Parathyroid adenoma (tissue), 2 donors: Measurements from ENCODE around the gene TFPT.

Experiments
- H2AFZ ChIP-seq: fragments of 300-600 bp; sonication (generic); one replicate; pipeline ENCODE4 v1.7.0; 2017; ENCODE audit warnings: antibody characterized with exemption, mild to moderate bottlenecking
- H3K27ac ChIP-seq: fragments of 300-600 bp; sonication (generic); one replicate; pipeline ENCODE4 v1.7.0; 2017
- H3K27me3 ChIP-seq: fragments of 300-600 bp; sonication (generic); one replicate; pipeline ENCODE4 v1.7.0; 2017; ENCODE audit warnings: low read length; ENCODE audit not compliant: control insufficient read depth, insufficient read depth
- H3K36me3 ChIP-seq: fragments of 300-600 bp; sonication (generic); one replicate; pipeline ENCODE4 v1.7.0; 2017; ENCODE audit warnings: low read length; ENCODE audit not compliant: control insufficient read depth, insufficient read depth
- H3K4me1 ChIP-seq: fragments of 300-600 bp; sonication (generic); one replicate; pipeline ENCODE4 v1.7.0; 2017; ENCODE audit warnings: control low read depth
- H3K4me2 ChIP-seq: fragments of 300-600 bp; sonication (generic); one replicate; pipeline ENCODE4 v1.7.0; 2017; ENCODE audit warnings: low read length
- H3K4me3 ChIP-seq: fragments of 300-600 bp; sonication (generic); one replicate; pipeline ENCODE4 v1.7.0; 2017; ENCODE audit warnings: low read depth, low read length
- H3K79me2 ChIP-seq: fragments of 300-600 bp; sonication (generic); one replicate; pipeline ENCODE4 v1.7.0; 2017; ENCODE audit warnings: control low read depth
- H3K9ac ChIP-seq: fragments of 300-600 bp; sonication (generic); one replicate; pipeline ENCODE4 v1.7.0; 2017; ENCODE audit warnings: mild to moderate bottlenecking
- H3K9me3 ChIP-seq: fragments of 300-600 bp; sonication (generic); one replicate; pipeline ENCODE4 v1.7.0; 2017; ENCODE audit warnings: low read length; ENCODE audit not compliant: control insufficient read depth
- CTCF ChIP-seq: fragments of 300-600 bp; sonication (generic); IDR thresholded peaks from one replicate; pipeline ENCODE4 v1.7.0; 2017; ENCODE audit warnings: antibody characterized with exemption, mild to moderate bottlenecking
- donor health status: primary hyperparathyroidism.

The TFPT gene

DNA sequence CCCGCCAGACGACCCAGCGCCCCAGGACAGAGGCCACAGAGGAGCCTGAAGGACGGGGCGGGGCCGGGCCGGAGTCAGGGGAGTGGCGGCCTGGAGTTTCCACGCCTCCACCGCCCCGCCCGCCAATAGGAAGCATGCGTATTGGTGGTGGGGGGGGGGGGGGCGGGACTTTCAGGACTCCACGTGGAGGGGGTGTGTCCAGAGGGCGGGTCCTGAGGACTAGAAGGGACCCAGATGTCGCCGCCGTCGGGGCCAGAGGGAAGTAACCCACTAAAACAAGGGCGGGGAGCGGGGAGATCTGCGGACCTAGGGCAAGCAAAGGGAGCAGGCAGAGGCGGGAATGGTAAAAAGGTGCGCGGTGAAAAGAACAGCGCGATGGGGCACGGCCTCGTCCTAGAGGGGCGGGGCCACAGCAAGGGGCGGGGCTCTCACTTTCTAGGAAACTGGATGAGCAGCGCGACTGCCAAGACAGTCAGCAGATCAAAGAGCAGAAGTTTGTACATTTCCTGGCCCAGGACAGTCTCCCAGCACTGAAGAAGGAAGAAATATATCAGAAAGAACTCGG lies 46.9 kb upstream of the TFPT start:
- Histone ChIP-seq H3K4me3 (peak overlapping the region; percentile 42), H2AFZ (no peak overlapping the region), H3K27me3 (no peaks in the 10 kb centered on the region), H3K9me3 (no peaks in the 10 kb centered on the region), H3K27ac (no peak overlapping the region), H3K9ac (no peak overlapping the region), H3K79me2 (peaks cover 3% of the 10 kb centered on the region), H3K36me3 (no peaks in the 10 kb centered on the region), H3K4me1 (peaks cover 13% of the 10 kb centered on the region), H3K4me2 (peak overlapping the region; percentile 75)
- no peak for TF ChIP-seq CTCF

GRCh38 chr19:54160854-54161253 lies 45.4 kb upstream of the TFPT start:
- Histone ChIP-seq H3K4me2 (peak overlapping the region; percentile 79), H3K9ac (no peak overlapping the region), H3K4me1 (peaks cover 13% of the 10 kb centered on the region), H2AFZ (no peak overlapping the region), H3K27ac (no peak overlapping the region), H3K27me3 (no peaks in the 10 kb centered on the region), H3K79me2 (peaks cover 3% of the 10 kb centered on the region), H3K36me3 (no peaks in the 10 kb centered on the region), H3K9me3 (no peaks in the 10 kb centered on the region), H3K4me3 (peak overlapping the region; percentile 88)
- no peak for TF ChIP-seq CTCF

GRCh38 chr19:54160182-54160811 lies 44.8 kb upstream of the TFPT start:
- Histone ChIP-seq H3K9ac (no peak overlapping the region), H3K4me1 (peaks cover 13% of the 10 kb centered on the region), H3K4me3 (peak overlapping the region; percentile 88), H3K27me3 (no peaks in the 10 kb centered on the region), H3K27ac (peak overlapping the region; percentile 70), H2AFZ (peak overlapping the region; percentile 94), H3K4me2 (peak overlapping the region; percentile 79), H3K79me2 (peaks cover 3% of the 10 kb centered on the region), H3K9me3 (no peaks in the 10 kb centered on the region), H3K36me3 (no peaks in the 10 kb centered on the region)
- TF ChIP-seq CTCF: no peak

- Histone ChIP-seq H2AFZ (peak within 1 kb of the TSS; percentile 95), H3K36me3 (no peaks in the 10 kb centered on the region), H3K9ac (peak within 1 kb of the TSS; percentile 50), H3K4me2 (peak within 1 kb of the TSS; percentile 79), H3K4me1 (peaks cover 13% of the 10 kb centered on the region), H3K9me3 (no peaks in the 10 kb centered on the region), H3K4me3 (peak within 1 kb of the TSS; percentile 88), H3K27ac (peak within 1 kb of the TSS; percentile 95), H3K79me2 (peaks cover 3% of the 10 kb centered on the region), H3K27me3 (no peaks in the 10 kb centered on the region)
- TF ChIP-seq CTCF: peak; percentile 48
Observed at GRCh38 chr19:54159352-54160181, 44.1 kb upstream of the TFPT start, which contains the start of gene LENG1. Gene LENG1, minus strand, starts transcription at chr19:54159721. Its CDS starts 26 bp downstream, at chr19:54159695.
